NCI-H128 (cell line): ENCODE data around the gene SLC17A9.
A peak's percentile ranks its signal among the peaks of the same experiment; 100 is the strongest.
"Not testable (repeated sequence)": the region's sequence is repeated elsewhere in the genome, so short reads cannot be mapped to it uniquely, and the experiment has no call there.

ENCODE experiments used
- DNase-seq: peaks from one replicate; lab custom pipeline; 2025; ENCODE audit not compliant: unreplicated experiment; lab: John Stamatoyannopoulos, UW

The SLC17A9 gene

GRCh38 chr20:62920039-62920645, 32.4 kb upstream of the SLC17A9 start:
- DNase-seq: no peak

- no peak for DNase-seq
Observed at GRCh38 chr20:62921119-62921687, 31.3 kb upstream of the SLC17A9 start.

DNA sequence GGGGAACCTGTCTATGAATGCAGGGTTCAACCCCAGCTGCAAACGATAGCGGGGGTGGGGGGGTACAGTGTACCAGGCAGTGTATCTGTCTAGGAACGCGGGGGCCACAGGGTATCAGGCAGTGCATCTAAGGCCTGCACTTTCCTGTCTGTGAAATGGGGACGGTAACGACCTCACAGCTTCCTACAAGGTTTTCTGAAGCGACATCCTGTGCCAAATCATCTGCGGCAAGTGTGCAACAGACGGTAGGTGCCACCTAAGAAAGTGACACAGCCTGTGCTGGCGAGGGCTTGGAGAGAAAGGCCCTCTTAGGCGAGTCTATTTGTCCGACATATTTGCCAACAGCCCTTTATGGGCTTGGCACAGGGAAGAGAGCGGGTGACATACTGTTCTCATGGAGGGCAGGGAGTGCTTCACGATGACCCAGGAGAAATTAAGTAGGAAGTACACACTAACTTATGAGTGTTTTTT, 30.0 kb upstream of the SLC17A9 start:
- no peak for DNase-seq

- not testable (repeated sequence) for DNase-seq
Observed at GRCh38 chr20:62923059-62923668, 29.3 kb upstream of the SLC17A9 start.

GRCh38 chr20:62923669-62924441, 28.7 kb upstream of the SLC17A9 start:
- DNase-seq: no peak

DNA sequence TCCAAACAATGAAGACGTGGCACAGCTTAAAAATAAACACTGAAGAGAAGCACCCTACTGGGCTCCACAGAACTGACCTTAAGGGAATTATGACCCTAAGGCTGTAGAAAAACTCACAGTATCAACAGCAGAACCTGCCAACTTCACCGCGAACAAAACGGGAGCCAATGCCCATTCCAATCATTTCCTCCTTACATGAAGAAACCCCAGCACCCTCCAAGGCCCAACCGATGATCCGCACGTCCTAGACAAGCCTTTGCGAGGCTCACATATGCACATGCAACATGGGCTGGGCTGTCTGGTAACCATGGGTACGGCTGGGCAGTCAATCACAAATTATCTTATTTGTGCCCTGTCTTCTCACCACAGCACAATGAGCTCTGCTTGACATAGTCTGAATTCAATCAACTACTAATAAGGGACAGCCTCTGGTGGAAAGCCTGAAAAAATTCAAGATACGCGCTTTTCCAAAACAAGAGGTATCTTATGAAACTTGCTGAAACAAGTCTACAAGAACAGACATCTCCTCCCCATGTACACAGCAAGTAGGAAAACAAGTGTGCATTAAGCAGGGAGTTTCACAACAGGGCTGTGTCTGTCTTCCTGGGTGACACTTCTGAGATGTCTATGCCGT, 27.9 kb upstream of the SLC17A9 start:
- DNase-seq: no peak

DNA sequence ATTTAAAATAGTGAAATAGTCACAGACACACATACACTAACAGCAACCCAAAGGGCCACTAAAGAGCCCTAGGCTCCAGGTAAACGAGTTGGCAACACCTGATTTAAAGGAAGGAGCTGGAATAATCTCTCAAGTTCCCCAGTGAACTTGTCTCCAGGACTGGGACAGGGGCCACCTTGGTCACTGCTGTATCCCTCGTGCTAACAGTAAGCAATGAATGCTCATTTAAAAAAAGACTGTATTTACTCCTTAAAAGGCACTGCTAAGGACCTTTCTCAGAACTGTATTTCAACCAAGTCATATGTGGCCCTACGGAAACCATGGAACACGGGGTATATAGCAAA, 27.5 kb upstream of the SLC17A9 start:
- no peak for DNase-seq

DNA sequence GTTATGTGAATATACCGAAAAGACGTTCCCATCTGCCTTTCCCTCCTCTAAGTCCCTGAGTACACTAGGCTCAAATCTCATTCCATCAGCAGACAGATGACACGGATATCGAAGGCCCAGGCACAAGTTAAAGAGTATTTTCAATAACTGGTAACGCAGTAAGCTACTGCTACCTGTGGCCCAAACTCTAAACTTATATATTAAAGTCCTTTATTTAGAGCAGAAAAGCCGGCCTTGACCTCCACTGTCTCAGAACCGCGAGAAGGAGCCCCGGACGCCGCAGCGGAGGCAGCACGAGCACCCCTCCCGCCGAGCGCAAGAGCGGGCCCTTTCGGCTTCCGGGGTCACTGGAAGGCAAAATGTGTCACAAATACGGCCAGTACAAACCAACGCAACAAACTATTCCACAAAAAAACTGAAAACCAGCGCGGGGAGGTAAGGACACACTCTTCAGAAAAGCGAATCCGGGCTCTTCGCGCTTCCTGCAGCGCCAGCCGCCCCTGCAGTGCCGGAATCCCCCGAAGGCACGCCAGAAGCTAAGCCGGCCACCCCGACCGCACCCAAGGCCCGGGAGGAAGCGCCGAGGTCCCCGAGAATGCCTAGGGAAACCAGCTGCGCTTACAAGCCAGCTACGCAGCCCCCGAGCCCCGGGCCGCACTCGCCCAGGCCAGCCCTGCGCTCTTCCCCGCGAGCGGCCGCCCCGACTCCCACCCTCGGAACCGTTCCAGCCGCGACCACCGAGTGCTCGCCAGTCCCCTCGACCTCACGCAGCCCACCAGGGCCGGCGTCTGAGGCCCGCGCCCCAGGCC, 26.9 kb upstream of the SLC17A9 start:
- no peak for DNase-seq

DNA sequence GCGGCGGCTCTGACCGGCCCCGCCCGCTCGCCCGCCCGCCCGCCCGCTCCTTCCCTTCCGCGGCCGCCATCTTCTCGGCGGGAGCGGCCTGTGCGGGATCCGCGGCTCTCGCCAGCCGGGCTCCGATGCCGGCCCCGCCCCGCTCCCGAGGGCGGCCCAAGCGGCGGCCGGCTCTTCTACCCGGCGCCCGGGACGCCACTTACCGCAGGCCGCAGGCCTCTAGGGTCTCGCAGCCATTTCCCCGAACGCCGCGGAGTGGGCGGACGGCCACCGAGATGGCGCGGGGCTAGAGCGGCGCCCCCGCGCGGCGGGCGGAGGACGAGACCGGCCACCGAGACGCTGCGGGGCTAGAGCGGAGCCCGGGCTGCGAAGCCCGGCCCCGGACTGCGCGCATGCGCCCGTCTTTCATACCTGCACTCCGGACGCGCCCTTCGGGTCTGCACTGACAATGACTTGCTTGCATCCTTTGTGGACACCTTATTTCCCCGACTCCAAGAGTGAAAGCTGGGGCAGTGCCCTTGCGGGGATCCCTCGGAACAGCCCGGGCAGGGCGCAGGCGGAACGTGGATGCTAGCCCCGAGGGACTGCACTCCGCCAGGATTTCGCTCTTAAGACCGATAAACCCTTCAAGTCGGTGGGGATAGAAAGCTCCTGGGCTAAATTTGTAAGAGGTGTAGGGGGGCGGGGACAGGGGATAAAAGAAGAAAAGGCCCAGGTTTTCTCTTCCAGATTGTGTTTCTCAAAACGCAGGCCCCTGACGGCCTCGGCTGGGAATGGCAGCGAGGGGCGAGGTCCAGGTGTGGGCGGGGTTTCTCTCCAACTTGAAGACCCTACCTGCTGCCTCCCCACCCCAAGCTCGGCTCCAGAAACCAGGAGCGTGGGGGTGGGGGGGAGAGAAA, 26.0 kb upstream of the SLC17A9 start, which contains the start of gene DIDO1:
Gene DIDO1 (minus strand): TSS at position 277 of the 899 bp plus-strand sequence.
- DNase-seq: peak; percentile 79

- DNase-seq: no peak
Observed at GRCh38 chr20:62927128-62927705, 25.3 kb upstream of the SLC17A9 start.

- DNase-seq: no peak
Observed at GRCh38 chr20:62928246-62928939, 24.1 kb upstream of the SLC17A9 start.

DNA sequence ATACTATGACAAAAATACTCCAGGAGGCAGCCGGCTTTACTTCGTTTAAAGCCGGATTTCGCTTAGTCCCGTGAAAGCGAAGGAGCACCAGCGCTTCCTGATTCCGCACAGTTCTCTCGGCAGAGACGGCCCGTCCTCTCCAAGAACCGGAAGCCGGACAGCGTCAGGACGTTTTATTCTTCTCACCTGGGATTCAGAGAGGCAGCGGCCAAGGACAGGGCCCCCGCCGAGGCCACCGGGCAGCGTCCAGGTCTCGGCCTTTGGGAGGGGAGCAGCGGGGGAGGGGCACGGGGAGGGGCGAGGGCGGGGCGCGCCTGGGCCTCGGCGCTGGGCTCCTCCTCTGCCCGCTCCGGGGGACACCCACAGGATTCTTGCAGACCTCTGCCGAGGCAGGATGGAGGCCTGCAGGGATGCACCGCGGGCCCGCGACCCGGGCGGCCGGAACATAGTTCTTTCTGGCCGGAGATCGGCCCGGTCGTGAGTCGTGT, 23.4 kb upstream of the SLC17A9 start:
- DNase-seq: no peak

- DNase-seq: no peak
Observed at GRCh38 chr20:62931464-62931863, 21.0 kb upstream of the SLC17A9 start.

DNA sequence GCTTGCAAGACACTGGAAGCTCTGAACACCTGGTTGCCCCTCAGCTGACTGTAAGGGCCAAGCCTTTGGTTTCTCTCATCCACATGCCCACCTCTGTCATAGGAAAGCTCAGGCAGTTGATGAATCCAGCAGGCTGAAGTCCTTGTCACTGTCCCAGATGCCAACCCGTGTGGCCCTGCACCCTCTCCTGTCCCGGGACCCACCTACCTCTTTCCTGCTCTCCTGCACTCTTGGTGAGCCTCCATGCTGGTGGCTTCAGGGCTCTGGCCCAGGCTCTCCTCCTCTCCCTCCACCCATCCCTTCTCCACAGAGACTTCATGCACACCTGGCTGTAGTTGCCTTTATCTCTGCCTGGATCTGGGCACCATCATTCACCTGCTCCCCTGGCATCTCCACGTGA, 18.5 kb upstream of the SLC17A9 start:
- DNase-seq: no peak

GRCh38 chr20:62935204-62935967, 17.1 kb upstream of the SLC17A9 start:
- no peak for DNase-seq

DNA sequence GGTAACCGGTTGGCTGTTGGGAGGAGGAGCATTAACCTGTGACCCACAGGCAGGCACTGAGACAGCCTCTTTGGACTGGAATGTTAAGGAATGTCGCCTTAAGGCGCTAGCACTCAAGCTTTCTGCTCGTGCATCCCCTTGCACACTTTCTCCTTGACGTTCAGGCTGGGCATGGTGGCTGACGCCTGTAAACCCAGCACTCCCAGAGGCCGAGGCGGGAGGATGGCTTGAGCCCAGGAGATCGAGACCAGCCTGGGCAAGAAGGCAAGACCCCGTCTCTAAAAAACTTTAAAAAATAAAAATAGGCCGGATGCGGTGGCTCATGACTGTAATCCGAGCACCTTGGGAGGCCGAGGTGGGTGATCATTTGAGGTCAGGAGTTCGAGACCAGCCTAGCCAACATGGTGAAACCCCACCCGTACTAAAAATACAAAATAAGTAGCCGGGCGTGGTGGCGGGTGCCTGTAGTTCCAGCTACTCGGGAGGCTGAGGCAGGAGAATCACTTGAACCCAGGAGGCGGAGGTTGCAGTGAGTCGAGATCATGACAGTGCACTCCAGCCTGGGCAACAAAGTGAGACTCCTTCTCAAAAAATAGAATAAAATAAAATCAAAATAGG, 16.4 kb upstream of the SLC17A9 start:
- DNase-seq: no peak
